Upper lobe of left lung (tissue), 4 donors: ENCODE measurements around the gene PBRM1.

Experiments
- POLR2A ChIP-seq, 4 donors: fragments of 450-650 bp; IDR thresholded peaks; one replicate each; pipeline ENCODE4 v1.5.1; 2016 to 2017; ENCODE audit warnings: antibody characterized with exemption in 4 of 4, mild to moderate bottlenecking in 2 of 4
- POLR2AphosphoS5 ChIP-seq, 2 donors: sonication (generic); formaldehyde crosslinking; IDR thresholded peaks; one replicate each; pipeline ENCODE4 v1.5.1; 2017; ENCODE audit warnings: antibody characterized with exemption in 2 of 2
- TF ChIP-seq, protein P1 (sequence below), 6 experiments: fragments of 450-650 bp in 4 of 6; fragments of 200-600 bp in 2 of 6; sonication (generic) in 2 of 6; IDR thresholded peaks; one replicate each; pipeline ENCODE4 v1.5.1; 2016 to 2019; ENCODE audit warnings: antibody characterized with exemption in 6 of 6

DNA sequence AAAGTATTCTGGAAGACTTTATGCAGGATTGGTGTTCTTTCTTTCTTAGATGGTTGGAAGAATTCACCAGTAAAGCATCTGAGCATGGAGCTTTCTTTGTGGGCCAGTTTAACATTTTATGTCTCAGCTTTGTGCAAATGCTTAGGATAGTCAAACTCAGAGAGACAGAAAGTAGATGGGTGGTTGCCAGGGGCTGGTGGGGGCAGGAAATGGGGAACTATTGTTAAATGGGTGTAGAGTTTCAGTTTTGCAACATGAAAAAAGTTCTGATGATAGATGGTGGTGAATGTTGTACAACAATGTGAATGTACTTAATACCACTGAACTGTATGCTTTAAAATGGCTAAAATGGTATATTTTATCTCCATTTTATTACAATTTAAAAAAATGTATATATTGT lies 45.0 kb upstream of the PBRM1 start:
- TF ChIP-seq, protein P1, sequence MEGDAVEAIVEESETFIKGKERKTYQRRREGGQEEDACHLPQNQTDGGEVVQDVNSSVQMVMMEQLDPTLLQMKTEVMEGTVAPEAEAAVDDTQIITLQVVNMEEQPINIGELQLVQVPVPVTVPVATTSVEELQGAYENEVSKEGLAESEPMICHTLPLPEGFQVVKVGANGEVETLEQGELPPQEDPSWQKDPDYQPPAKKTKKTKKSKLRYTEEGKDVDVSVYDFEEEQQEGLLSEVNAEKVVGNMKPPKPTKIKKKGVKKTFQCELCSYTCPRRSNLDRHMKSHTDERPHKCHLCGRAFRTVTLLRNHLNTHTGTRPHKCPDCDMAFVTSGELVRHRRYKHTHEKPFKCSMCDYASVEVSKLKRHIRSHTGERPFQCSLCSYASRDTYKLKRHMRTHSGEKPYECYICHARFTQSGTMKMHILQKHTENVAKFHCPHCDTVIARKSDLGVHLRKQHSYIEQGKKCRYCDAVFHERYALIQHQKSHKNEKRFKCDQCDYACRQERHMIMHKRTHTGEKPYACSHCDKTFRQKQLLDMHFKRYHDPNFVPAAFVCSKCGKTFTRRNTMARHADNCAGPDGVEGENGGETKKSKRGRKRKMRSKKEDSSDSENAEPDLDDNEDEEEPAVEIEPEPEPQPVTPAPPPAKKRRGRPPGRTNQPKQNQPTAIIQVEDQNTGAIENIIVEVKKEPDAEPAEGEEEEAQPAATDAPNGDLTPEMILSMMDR (IDR thresholded peaks at IDR 0.05), result no peak
- TF ChIP-seq POLR2A (IDR thresholded peaks at IDR 0.05), result no peak
- TF ChIP-seq POLR2AphosphoS5 (IDR thresholded peaks at IDR 0.05), result no peak
